ENCODE results near the gene KANSL1. TPM values are rescaled to one million over a fixed set of nuclear protein-coding genes. Genes with fewer than 3 reads are reported as not detected.

KANSL1 gene
- total RNA-seq, 1 experiment from 2014 or later, result 55.5 TPM

DNA sequence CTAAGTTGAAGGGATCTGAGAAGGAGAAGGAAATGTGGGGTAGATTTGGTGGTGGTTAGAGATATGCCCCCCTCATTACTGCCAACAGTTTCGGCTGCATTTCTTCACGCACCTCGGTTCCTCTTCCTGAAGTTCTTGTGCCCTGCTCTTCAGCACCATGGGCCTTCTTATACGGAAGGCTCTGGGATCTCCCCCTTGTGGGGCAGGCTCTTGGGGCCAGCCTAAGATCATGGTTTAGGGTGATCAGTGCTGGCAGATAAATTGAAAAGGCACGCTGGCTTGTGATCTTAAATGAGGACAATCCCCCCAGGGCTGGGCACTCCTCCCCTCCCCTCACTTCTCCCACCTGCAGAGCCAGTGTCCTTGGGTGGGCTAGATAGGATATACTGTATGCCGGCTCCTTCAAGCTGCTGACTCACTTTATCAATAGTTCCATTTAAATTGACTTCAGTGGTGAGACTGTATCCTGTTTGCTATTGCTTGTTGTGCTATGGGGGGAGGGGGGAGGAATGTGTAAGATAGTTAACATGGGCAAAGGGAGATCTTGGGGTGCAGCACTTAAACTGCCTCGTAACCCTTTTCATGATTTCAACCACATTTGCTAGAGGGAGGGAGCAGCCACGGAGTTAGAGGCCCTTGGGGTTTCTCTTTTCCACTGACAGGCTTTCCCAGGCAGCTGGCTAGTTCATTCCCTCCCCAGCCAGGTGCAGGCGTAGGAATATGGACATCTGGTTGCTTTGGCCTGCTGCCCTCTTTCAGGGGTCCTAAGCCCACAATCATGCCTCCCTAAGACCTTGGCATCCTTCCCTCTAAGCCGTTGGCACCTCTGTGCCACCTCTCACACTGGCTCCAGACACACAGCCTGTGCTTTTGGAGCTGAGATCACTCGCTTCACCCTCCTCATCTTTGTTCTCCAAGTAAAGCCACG lies 165.9 kb downstream of the KANSL1 start:
- Histone ChIP-seq H3K4me3 (ENCODE audit: low read depth in 2 of 2, low read length in 2 of 2) (no peak overlapping the region), H3K9me3 (ENCODE audit: control insufficient read depth, insufficient read depth, low read depth, low read length) (no peaks in the 10 kb centered on the region), H3K4me1 (ENCODE audit: control insufficient read depth, insufficient read depth, low read length) (no peaks in the 10 kb centered on the region), H3K27ac (ENCODE audit: low read length) (no peak overlapping the region), H3K36me3 (ENCODE audit: control insufficient read depth, insufficient read depth, low read length) (no peaks in the 10 kb centered on the region; the same call in none of the 2 replicates), H3K27me3 (ENCODE audit: control insufficient read depth, insufficient read depth, low read length) (no peaks in the 10 kb centered on the region)
- ATAC-seq, result no peak
- CTCF ChIA-PET, result no interaction called here
- no TSS peak for BruUV-seq (replicated peaks)
- POLR2A ChIA-PET, result no interaction called here
- in situ Hi-C loops (cut with HindIII; ENCODE audit: low pct_unique_long_range_greater_than_20kb, low sequenced_read_pairs) (no loop called here), intact Hi-C loops (cut with micrococcal nuclease; ENCODE audit: unreplicated experiment) (no loop called here)
- DNase-seq (ENCODE audit: low read depth, low spot score), result no peak
- TF ChIP-seq TCF7L2 (IDR thresholded peaks at IDR 0.05; ENCODE audit: low read depth, low read length), result no peak
- TF ChIP-seq SIN3A (IDR thresholded peaks at IDR 0.05; ENCODE audit: borderline replicate concordance, insufficient read depth, low read depth, low read length), result no peak
- TF ChIP-seq, protein P1, sequence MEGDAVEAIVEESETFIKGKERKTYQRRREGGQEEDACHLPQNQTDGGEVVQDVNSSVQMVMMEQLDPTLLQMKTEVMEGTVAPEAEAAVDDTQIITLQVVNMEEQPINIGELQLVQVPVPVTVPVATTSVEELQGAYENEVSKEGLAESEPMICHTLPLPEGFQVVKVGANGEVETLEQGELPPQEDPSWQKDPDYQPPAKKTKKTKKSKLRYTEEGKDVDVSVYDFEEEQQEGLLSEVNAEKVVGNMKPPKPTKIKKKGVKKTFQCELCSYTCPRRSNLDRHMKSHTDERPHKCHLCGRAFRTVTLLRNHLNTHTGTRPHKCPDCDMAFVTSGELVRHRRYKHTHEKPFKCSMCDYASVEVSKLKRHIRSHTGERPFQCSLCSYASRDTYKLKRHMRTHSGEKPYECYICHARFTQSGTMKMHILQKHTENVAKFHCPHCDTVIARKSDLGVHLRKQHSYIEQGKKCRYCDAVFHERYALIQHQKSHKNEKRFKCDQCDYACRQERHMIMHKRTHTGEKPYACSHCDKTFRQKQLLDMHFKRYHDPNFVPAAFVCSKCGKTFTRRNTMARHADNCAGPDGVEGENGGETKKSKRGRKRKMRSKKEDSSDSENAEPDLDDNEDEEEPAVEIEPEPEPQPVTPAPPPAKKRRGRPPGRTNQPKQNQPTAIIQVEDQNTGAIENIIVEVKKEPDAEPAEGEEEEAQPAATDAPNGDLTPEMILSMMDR (IDR thresholded peaks at IDR 0.05), result no peak
- peak; percentile 13; the same call in 1 of the 2 replicates for TF ChIP-seq POLR2AphosphoS5 (IDR thresholded peaks at IDR 0.05; ENCODE audit: low read depth, low read length)

DNA sequence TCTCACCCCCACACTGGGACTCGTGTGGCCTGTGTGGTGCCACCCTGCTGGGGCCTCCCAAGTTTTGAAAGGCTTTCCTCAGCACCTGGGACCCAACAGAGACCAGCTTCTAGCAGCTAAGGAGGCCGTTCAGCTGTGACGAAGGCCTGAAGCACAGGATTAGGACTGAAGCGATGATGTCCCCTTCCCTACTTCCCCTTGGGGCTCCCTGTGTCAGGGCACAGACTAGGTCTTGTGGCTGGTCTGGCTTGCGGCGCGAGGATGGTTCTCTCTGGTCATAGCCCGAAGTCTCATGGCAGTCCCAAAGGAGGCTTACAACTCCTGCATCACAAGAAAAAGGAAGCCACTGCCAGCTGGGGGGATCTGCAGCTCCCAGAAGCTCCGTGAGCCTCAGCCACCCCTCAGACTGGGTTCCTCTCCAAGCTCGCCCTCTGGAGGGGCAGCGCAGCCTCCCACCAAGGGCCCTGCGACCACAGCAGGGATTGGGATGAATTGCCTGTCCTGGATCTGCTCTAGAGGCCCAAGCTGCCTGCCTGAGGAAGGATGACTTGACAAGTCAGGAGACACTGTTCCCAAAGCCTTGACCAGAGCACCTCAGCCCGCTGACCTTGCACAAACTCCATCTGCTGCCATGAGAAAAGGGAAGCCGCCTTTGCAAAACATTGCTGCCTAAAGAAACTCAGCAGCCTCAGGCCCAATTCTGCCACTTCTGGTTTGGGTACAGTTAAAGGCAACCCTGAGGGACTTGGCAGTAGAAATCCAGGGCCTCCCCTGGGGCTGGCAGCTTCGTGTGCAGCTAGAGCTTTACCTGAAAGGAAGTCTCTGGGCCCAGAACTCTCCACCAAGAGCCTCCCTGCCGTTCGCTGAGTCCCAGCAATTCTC lies 166.8 kb downstream of the KANSL1 start:
- H3K36me3 ChIP-seq (ENCODE audit: control insufficient read depth, insufficient read depth, low read length), result no peaks in the 10 kb centered on the region; the same call in 1 of the 2 replicates
- ATAC-seq (no peak), DNase-seq (ENCODE audit: low read depth, low spot score) (no peak)
- H3K9me3 ChIP-seq (ENCODE audit: control insufficient read depth, insufficient read depth, low read depth, low read length), result no peaks in the 10 kb centered on the region
- BruUV-seq (replicated peaks), result no TSS peak
- H3K4me1 ChIP-seq (ENCODE audit: control insufficient read depth, insufficient read depth, low read length), result no peaks in the 10 kb centered on the region
- POLR2A ChIA-PET, result no interaction called here
- no peak for TF ChIP-seq TCF7L2 (IDR thresholded peaks at IDR 0.05; ENCODE audit: low read depth, low read length)
- no peak for TF ChIP-seq REST (IDR thresholded peaks at IDR 0.05; ENCODE audit: insufficient read depth in 1 of 2, low read depth in 2 of 2, low read length in 1 of 2)
- TF ChIP-seq, protein P1 (IDR thresholded peaks at IDR 0.05), result no peak
- no peak for TF ChIP-seq SIN3A (IDR thresholded peaks at IDR 0.05; ENCODE audit: borderline replicate concordance, insufficient read depth, low read depth, low read length)
- no peak for TF ChIP-seq POLR2AphosphoS5 (IDR thresholded peaks at IDR 0.05; ENCODE audit: low read depth, low read length)
- H3K4me3 ChIP-seq (ENCODE audit: low read depth in 2 of 2, low read length in 2 of 2), result no peak overlapping the region
- no peaks in the 10 kb centered on the region for H3K27me3 ChIP-seq (ENCODE audit: control insufficient read depth, insufficient read depth, low read length)
- intact Hi-C loops (cut with micrococcal nuclease; ENCODE audit: unreplicated experiment) (no loop called here), in situ Hi-C loops (cut with HindIII; ENCODE audit: low pct_unique_long_range_greater_than_20kb, low sequenced_read_pairs) (no loop called here)
- CTCF ChIA-PET, result no interaction called here
- H3K27ac ChIP-seq (ENCODE audit: low read length), result no peak overlapping the region
